ENCODE data around the gene DPH3.

Gene DPH3

GRCh38 chr3:16257309-16257708 lies 7.4 kb downstream of the DPH3 start:
- no peak overlapping the region for H3K4me3 ChIP-seq (replicated peaks; ENCODE audit: low read depth, low read length)
- no peak for DNase-seq (ENCODE audit: low read depth)
- TF ChIP-seq CTCF (IDR thresholded peaks at IDR 0.05; ENCODE audit: low read length, missing control alignments): no peak

GRCh38 chr3:16255726-16256125 lies 9.0 kb downstream of the DPH3 start:
- no peak for TF ChIP-seq CTCF (IDR thresholded peaks at IDR 0.05; ENCODE audit: low read length, missing control alignments)
- DNase-seq (ENCODE audit: low read depth): no peak
- H3K4me3 ChIP-seq (replicated peaks; ENCODE audit: low read depth, low read length): no peak overlapping the region

GRCh38 chr3:16255326-16255725 lies 9.4 kb downstream of the DPH3 start:
- H3K4me3 ChIP-seq (replicated peaks; ENCODE audit: low read depth, low read length): no peak overlapping the region
- no peak for DNase-seq (ENCODE audit: low read depth)
- TF ChIP-seq CTCF (IDR thresholded peaks at IDR 0.05; ENCODE audit: low read length, missing control alignments): no peak

GRCh38 chr3:16254916-16255315 lies 9.8 kb downstream of the DPH3 start:
- TF ChIP-seq CTCF (IDR thresholded peaks at IDR 0.05; ENCODE audit: low read length, missing control alignments): no peak
- no peak for DNase-seq (ENCODE audit: low read depth)
- no peak overlapping the region for H3K4me3 ChIP-seq (replicated peaks; ENCODE audit: low read depth, low read length)

- peak; percentile 69 for DNase-seq (ENCODE audit: low read depth)
- H3K4me3 ChIP-seq (replicated peaks; ENCODE audit: low read depth, low read length): no peak overlapping the region
- TF ChIP-seq CTCF (IDR thresholded peaks at IDR 0.05; ENCODE audit: low read length, missing control alignments): no peak
Measured at GRCh38 chr3:16253601-16254000, 11.1 kb downstream of the DPH3 start.

- H3K4me3 ChIP-seq (replicated peaks; ENCODE audit: low read depth, low read length): no peak overlapping the region
- no peak for DNase-seq (ENCODE audit: low read depth)
- TF ChIP-seq CTCF (IDR thresholded peaks at IDR 0.05; ENCODE audit: low read length, missing control alignments): no peak
Measured at GRCh38 chr3:16252988-16253387, 11.8 kb downstream of the DPH3 start.

GRCh38 chr3:16252243-16252978 lies 12.3 kb downstream of the DPH3 start:
- no peak for DNase-seq (ENCODE audit: low read depth)
- no peak overlapping the region for H3K4me3 ChIP-seq (replicated peaks; ENCODE audit: low read depth, low read length)
- TF ChIP-seq CTCF (IDR thresholded peaks at IDR 0.05; ENCODE audit: low read length, missing control alignments): no peak
